ENCODE measurements around the gene FREM2. TPM values are rescaled to one million over a fixed set of nuclear protein-coding genes. Genes with fewer than 3 reads are reported as not detected.

The FREM2 gene
- total RNA-seq, 1 donor from 2014 or later = 3.6 TPM

DNA sequence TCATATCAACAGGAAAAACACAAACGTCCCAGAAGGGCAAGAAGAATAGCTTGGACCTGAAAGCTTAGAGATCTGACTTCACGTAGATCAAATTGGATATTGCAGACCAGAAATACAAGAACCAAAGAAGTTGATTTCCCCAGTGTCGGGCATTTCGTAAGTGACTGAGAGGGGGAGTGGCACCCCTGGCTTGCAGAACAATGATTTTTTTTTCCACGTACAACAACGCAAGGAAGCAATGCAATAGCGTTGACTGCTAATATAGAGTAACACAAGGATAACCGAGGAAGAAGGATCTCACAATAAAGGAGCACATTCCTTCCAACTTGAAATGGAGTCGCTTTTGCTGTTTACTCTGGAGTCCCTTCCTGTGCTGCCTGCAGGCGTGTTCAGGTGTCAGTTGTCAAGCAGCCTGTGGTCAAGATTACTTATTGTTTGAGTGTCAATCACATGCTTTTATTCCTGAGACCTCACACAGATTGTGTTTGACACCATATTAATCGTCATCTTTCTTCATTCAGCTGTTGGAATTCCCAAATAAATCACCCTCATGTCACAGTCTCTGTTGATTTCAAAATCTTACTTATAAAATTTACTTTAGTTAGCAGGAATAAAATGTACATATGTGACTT, 139.4 kb downstream of the FREM2 start:
- no peak for DNase-seq (ENCODE audit: low read depth)

GRCh38 chr13:38830442-38831045, 143.7 kb downstream of the FREM2 start:
- no peak for DNase-seq (ENCODE audit: low read depth)

DNA sequence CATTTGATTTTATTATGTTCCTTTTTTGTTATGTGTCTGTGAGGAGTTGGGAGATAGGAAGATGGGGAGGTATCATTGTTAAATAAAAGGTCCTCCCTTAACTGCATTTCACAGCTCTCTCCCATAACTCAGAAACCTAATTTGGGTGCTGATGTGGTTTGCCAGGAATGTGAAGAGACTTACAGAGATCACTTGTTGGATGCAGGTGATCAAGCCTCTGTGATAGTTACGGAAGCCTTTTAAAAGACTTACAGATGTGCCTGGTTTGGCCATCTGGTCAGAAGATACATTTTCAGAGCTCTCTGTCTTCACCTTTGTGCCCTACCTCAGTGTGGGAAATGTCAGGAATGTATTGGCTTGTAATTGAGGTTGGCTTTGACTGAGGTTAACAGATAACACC, 157.7 kb downstream of the FREM2 start:
- no peak for DNase-seq (ENCODE audit: low read depth)

DNA sequence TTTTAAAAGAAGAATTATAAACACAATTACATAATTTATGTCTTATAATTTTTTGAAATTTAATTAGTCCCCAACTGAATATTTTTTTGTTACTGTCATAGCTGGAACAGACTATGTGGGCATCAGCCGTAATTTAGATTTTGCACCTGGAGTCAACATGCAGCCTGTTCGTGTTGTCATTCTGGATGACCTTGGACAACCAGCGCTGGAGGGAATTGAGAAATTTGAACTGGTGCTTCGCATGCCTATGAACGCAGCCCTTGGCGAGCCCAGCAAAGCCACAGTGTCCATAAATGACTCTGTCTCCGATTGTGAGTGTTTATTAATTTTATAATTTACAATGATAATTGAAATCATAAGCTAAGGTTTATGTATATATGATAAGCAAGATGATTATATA, 161.5 kb downstream of the FREM2 start:
- no peak for DNase-seq (ENCODE audit: low read depth)

GRCh38 chr13:38849315-38849714, 162.4 kb downstream of the FREM2 start:
- DNase-seq (ENCODE audit: low read depth) = no peak

DNA sequence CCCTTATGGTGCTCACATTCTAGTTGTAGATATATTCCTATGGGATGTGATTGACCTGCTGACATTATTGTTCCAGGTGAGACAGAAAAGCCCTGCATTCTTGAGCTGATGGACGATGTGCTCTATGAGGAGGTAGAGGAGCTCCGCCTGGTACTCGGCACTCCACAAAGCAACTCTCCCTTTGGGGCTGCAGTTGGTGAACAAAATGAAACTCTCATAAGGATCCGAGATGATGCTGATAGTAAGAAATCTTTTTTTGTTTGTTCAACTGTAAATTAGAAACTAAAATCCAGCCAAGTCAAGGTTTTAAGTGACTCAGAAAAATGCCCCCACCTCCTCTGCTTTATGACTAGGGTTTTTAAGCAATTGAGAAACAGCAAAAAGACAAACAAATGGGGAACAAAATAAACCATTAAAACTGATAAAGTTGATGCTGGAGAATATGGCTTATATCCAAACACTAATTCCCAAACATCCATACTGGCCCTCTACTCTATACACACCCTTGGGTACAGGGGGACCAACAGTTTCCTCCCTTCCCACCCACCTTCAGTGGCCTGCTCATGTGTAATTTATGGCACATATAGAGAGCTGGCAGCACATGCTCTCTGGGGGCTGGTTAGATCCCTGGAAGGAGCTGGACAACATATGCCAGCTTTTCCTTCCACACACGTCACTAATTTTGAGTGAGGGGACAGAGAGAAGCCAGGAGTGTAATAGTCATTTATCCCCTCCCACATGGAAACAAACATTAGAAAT, 164.2 kb downstream of the FREM2 start:
- DNase-seq (ENCODE audit: low read depth) = no peak

DNA sequence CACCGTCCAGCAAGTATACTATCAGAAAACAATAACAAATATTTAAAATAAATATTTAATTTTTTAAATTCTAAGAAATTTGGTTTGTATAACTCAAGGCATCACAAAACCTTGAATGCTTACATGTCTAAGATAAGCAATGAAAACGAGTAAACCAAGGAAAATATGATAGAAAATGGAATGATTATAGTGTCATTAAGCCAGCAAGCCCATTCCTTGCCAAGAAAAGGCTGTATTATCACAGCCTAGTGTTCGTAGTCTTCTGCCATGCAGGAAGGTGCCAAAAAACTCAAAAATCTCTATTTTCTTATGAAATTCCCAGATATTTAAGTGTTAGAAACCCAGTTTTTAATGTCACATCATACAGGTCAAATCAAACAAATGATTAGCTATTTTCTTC, 167.3 kb downstream of the FREM2 start:
- DNase-seq (ENCODE audit: low read depth) = no peak

DNA sequence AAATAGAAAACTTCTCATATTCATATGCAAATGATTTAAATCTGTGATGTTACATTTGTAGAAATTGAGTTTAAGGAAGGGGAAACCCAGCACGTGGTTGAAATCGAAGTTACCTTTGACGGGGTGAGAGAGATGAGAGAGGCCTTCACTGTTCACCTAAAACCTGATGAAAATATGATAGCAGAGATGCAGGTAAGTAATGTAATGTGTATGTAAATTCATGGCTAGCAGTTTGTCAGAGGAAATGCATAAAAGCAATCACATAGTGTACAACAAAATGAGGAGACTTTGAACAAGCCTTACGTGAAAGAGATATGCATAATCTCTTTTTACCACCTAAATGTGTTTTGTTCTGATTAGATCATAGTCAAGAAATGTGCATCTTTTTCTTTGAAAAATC, 169.2 kb downstream of the FREM2 start:
- no peak for DNase-seq (ENCODE audit: low read depth)

- no peak for DNase-seq (ENCODE audit: low read depth)
These were observed 175.6 kb downstream of the FREM2 start for GRCh38 chr13:38862443-38862842.

- no peak for DNase-seq (ENCODE audit: low read depth)
These were observed 176.7 kb downstream of the FREM2 start for GRCh38 chr13:38863536-38863935.

DNA sequence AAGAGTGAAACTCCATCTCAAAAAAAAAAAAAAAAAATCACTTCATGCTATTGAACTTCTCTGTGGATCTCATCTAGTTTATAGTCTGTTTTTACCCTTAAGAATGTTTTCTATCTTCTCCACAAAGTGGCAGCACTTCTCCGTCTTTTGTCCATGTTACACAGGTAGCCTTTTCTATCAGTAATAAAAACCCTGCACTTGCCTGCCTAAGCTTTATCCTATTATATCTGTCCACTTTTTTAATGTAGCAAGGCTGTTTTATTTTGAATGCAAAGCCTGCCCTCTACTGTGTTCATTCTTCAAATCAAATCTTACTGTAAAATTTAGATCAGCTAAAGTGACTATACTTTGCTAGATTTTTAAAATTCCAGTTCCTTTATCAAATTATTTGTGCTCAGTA, 179.8 kb downstream of the FREM2 start:
- DNase-seq (ENCODE audit: low read depth) = peak; percentile 13

DNA sequence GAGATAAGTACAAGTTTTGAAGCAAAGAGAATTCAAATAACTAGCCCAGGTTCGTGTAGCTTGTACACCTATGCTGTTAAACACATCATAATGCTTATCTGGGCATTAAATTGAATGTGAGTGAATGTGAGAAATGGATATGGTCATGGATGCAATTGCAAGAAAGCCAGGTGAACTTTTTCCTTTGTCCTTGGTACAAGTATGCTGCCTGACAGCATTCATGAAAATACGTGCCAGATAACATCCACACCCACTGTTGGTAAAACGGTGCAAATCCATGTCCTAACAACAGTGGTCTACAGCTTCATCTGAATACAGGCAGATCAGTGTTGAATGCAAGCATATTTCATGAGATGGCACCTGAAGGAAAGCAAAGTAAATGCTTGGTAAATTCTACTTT, 181.5 kb downstream of the FREM2 start:
- no peak for DNase-seq (ENCODE audit: low read depth)

GRCh38 chr13:38868870-38869269, 182.0 kb downstream of the FREM2 start:
- DNase-seq (ENCODE audit: low read depth) = no peak

DNA sequence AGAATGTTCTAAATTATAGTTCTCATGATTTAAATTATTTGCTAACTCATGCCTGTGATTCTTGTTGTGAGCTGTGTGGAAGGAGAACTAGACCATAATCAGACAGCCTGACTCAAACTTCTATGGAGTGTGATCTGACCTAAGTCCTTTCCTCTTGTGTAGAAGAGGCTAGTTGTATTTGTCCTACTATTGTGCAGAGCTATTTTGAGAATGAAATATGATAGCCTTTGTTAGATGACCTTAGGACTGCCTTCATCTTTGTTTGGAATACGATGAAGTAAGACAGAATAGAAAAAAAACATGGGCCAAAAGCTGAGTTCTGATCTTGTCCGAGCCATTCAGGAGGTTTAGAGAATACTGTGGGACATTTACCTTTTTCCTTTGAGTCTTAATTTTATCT, 184.4 kb downstream of the FREM2 start:
- DNase-seq (ENCODE audit: low read depth) = no peak

DNA sequence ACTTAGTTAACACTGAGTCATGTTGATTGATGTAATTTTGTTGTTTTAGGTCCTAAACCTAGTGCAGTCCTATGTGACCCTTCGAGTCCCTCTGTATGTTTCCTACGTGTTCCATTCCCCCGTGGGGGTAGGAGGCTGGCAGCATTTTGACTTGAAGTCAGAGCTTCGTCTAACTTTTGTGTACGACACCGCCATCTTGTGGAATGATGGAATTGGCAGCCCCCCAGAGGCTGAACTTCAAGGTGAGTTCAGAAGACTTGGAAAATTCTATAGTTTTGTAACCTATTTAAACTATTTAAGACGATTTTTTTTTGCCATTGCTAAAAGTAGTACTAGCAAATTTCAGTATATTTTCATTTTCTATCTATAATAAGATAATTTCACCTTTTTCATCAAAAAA, 185.8 kb downstream of the FREM2 start:
- peak; percentile 50 for DNase-seq (ENCODE audit: low read depth)

DNA sequence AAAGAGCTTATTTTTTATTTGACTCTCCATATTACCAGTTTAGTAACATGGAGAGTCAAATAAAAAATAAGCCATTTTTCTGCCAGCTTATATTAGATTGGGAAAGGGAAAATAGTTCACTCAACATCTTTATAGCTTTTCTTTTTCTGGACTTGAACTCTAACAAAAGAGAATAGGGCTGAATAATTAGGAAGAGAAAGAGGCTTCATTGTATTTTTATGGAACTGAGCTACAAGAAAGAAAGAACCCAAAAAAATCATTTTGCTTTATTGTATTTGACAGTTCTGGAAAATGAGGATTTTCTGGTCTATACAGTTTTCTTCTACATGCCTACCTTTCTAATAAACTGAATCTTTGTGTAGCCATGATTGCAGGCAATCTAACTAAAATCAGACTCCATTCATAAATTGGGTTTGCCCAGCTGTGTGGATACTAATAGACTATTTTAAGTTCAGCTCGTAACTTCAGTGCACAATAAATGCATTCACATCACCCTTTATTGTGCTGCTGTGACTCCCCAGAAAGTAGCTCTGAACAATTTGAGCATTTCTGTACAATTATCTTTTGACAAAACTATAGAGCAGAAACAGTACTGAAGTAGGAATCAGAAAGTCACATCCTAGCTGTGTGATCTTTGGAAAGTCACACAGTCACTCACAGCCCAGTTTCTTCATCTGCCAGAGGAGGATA, 188.5 kb downstream of the FREM2 start:
- no peak for DNase-seq (ENCODE audit: low read depth)

DNA sequence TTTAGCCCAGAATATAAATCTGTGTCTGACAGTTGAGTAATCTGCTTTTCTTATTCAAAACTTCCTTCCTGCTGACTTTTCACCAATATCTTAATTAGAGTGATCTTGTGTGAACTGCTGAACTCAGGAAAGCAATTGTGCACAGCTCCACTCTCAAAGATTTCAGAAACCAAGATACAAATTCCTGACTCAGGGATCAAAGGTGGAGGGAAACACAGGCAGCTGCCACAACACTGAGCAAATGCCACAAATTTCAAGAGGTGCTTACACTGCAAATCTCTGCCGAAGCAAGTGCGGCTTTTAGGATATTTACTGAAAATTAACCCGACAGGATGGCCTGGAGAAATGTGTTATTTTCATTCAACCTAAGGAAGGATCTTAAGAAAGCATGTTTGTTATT, 192.4 kb downstream of the FREM2 start:
- DNase-seq (ENCODE audit: low read depth) = peak; percentile 67

DNA sequence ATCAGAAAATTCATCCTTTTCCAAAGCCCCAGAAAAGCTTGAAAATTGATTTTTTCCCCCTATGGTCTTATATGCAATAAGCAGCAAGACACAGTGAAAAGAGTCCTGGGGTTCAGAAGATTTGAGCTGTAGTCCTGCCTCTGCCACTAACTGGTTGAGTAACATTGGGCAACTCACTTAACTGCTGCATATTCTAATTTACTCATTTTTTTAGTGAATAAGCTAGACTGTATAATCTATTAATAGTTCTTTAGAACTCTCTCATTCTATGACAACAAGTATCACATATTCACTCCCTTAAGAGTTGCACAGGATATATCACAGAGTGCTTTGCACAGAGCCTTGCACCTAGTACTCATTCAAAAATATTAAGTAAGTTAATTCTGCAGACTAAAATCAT, 192.9 kb downstream of the FREM2 start:
- no peak for DNase-seq (ENCODE audit: low read depth)

DNA sequence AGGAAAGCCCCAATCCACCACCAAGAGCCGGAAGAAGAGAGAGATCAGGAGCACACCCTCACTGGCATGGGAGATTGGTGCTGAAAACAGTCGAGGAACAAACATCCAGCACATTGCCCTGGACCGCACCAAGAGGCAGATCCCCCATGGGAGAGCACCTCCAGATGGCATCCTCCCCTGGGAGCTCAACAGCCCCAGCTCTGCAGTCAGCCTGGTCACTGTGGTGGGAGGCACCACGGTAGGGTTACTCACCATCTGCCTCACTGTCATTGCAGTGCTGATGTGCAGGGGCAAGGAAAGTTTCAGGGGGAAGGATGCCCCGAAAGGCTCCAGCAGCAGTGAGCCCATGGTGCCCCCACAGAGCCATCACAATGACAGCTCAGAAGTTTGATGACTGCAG, 193.5 kb downstream of the FREM2 start:
- no peak for DNase-seq (ENCODE audit: low read depth)

DNA sequence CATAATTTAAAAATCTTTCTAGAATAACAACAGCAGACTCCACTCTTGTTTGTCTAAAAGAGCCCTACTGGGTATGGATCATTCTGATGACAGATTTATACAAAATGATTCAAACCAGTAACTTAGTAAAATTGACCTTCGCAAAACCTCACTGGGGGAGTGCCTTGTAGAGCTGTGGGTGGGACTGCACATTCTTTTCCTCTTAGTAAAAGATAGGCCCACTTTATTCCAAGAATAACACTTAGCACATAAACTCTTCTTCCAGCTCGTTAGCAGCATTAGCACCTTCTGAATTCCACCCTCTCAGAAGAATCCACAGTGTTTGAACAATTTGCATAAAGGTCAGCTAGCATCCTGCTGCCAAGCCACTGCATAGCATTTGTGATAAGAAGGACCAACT, 196.9 kb downstream of the FREM2 start:
- peak; percentile 20 for DNase-seq (ENCODE audit: low read depth)

- DNase-seq (ENCODE audit: low read depth) = peak; percentile 82
These were observed 201.4 kb downstream of the FREM2 start for GRCh38 chr13:38888309-38888708.

- no peak for DNase-seq (ENCODE audit: low read depth)
These were observed 208.2 kb downstream of the FREM2 start for GRCh38 chr13:38895075-38895474.

DNA sequence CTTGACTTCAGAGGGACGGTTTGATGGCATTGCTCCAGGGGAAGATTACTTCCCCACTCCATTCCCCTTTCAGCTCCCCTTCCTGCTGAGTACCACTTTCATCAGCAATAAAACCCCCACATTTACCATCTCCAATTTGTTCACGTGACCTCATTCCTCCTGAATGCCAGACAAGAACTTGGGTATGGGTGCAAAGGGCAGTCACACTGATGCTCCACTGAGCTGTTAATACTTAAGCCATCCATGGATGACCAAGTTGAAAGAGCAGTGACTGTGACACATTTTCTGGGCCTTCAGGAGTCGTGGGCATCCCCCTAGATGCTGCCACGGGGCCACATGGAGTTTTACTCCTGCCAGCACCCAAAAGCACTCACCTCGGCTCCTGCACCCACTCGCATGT, 210.6 kb downstream of the FREM2 start:
- peak; percentile 61 for DNase-seq (ENCODE audit: low read depth)

Data from renal cortical epithelial cell (primary cell).